Measurements from ENCODE around the gene NALCN.

The NALCN gene

DNA sequence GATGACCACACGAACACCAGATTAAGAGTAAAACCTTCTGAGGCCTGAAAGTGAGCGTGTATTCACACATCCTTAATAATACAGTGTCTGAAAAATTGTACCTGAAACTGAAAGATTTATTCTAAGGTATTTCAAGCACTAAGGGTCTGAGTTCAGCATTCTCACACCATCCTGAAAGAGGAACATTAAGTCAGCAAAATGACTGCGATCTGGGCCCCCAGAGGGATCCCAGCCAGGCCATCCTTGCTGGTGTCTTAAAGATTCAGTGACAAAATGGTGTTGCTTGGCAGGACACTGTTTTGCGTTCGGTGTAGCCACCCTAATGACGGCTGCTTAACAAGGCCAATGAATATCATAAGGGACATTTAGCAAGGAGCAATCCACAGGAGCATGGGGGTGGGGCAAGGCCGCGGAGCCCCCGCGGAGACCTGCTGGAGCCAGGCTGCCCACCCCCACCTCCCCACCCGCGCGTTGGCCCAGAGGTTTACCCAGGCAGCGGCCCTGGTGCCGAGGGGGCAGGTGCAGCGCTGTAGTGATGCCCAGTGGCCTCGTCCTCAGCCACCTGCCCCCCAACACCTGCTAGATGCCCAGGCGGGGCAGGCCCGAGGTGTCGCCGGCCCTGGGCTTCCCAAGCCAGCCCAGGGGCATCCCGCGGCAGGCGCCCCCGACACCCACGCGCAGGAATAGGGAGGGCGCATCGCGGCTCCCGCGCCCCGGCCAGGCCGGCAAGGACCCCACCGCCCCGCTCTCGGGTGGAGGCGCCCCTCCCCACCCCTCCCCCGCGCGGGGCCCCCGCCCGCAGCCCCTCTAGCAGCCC is 742 bp downstream of the NALCN start:
- no peak for DNase-seq (ENCODE audit: low read depth in 2 of 2, low spot score in 1 of 2)

- no peak for DNase-seq (ENCODE audit: low read depth in 2 of 2, low spot score in 1 of 2)
These were observed 4.2 kb downstream of the NALCN start for GRCh38 chr13:101412076-101412475.

DNA sequence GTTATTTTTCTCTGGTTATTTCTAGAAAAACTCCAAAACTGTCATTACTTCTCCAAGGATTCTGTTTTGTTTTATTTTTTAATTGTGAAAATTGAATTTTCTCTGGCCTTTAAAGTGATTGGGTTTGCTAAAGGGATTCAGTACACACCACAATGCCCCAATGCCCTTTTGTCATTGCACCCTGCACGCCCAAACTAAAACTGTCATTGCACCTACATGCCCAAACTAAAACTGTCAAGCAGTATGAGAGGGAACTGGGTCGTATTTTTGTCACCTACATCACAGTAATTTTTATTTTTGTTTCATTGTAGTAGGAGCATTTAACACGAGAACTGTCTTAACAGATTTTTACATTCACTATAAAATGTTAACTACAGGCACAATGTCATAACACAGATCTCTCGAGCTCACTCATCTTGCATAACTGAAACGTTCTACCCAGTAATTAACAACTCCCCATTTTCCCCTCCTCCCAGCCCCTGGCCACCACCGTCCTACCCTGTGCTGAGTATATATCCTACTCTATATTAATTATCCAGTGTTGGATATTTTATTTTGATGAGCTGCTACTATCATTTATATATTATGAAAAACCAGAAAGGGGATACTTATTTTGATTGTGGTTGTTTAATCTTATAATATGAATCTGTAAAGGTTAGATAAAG is 7.2 kb downstream of the NALCN start:
- no peak for DNase-seq (ENCODE audit: low read depth in 2 of 2, low spot score in 1 of 2)

GRCh38 chr13:101408154-101408553 is 8.2 kb downstream of the NALCN start:
- DNase-seq (ENCODE audit: low read depth in 2 of 2, low spot score in 1 of 2) = no peak

DNA sequence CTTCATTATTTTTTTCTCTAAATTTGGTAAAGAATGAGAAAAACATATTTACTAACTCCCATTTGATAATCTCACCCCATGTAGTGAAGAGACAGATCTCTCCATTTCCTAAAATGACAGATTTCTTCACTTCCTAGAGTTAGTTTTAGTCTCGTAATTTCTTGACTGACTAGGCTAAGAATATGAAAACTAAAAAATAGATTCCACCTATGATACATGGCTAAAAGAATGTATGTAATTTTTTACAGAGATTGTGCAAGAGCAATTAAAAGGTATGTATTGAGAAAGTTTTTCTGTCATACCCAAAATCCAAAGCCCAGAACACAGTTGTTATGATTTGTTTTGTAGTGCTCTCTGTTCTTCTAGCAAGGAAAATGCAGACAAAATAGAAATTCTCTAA is 9.5 kb downstream of the NALCN start:
- DNase-seq (ENCODE audit: low read depth in 2 of 2, low spot score in 1 of 2) = no peak

- no peak for DNase-seq (ENCODE audit: low read depth in 2 of 2, low spot score in 1 of 2)
These were observed 15.1 kb downstream of the NALCN start for GRCh38 chr13:101401196-101401595.

GRCh38 chr13:101399365-101399764 is 16.9 kb downstream of the NALCN start:
- DNase-seq (ENCODE audit: low read depth in 2 of 2, low spot score in 1 of 2) = no peak

- DNase-seq (ENCODE audit: low read depth in 2 of 2, low spot score in 1 of 2) = no peak
These were observed 17.4 kb downstream of the NALCN start for GRCh38 chr13:101398920-101399319.

DNA sequence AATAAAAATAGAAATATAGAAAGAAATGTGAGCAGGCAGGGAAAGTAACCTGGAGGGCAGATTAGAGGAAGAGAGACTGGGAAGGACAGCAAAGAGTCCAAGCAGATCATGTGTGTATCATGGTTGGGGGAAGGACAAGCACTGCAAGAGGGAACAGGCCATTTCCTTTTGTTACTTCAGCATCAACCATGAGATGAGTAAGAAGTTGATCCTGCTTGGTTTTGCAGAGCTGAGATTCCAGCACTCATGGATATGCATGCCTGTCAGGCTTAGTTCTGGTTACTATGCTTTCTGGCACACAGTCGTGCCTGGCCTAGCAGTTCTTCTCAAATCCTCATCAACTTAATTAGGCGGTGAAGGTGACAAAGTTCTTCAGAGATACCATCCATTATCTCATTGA is 18.1 kb downstream of the NALCN start:
- no peak for DNase-seq (ENCODE audit: low read depth in 2 of 2, low spot score in 1 of 2)

- DNase-seq (ENCODE audit: low read depth in 2 of 2, low spot score in 1 of 2) = no peak
These were observed 18.6 kb downstream of the NALCN start for GRCh38 chr13:101397742-101398141.

DNA sequence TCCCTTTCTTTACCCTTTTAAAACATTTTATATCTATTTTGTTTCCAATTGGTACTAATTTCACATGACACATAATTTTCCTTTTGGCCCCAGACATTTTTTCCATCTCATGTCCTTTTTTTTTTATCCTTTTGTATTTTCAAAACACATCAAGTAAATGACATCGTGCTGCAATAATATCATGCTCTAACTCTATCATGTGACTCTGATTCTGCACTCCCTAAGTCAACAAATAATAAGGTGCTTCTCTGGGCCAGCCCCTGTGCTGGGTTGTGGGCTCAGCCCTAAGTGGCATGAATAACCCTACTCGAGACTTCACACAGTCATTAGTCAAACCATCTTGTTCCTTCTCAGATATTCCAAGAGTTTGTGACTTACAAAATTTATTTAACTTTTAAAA is 21.7 kb downstream of the NALCN start:
- DNase-seq (ENCODE audit: low read depth in 2 of 2, low spot score in 1 of 2) = no peak

- DNase-seq (ENCODE audit: low read depth in 2 of 2, low spot score in 1 of 2) = no peak
These were observed 23.2 kb downstream of the NALCN start for GRCh38 chr13:101393140-101393539.

- DNase-seq (ENCODE audit: low read depth in 2 of 2, low spot score in 1 of 2) = no peak
These were observed 25.8 kb downstream of the NALCN start for GRCh38 chr13:101390461-101390860.

DNA sequence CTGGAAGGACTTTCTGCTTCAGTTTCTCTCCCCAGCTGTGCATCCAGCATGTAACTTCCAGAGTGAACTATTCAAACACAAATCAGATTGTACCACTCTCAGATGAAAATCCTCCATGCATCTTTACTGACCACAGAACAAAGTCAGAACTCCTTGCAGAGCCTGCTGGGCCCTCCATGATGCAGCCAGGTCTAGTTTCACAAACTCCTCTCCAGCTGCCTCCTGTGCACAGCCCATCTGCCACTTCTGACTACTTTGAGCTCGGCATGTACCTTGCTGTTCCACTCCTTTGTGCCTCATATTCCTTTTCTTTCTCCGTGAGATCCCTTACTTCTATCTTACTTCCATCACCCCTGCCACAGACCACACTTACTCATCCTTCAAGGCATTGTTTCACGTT is 31.4 kb downstream of the NALCN start:
- DNase-seq (ENCODE audit: low read depth in 2 of 2, low spot score in 1 of 2) = no peak

DNA sequence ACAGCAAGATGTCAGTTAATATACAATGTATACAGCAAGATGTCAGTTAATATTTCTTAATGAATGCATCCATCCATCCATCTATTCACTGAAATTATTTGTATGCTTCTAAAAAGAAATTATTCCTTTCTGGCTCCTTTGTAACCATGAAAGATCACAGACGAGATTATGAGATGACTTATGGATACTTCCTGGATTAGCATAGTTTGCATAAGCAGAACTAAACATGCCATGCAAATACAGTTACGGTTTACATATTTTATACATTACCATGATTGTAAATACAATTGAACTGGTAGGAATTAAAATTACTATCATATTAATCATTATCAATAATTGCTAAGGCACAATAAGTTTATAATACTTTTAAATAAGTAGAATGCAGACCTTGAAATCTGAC is 32.7 kb downstream of the NALCN start:
- DNase-seq (ENCODE audit: low read depth in 2 of 2, low spot score in 1 of 2) = no peak

DNA sequence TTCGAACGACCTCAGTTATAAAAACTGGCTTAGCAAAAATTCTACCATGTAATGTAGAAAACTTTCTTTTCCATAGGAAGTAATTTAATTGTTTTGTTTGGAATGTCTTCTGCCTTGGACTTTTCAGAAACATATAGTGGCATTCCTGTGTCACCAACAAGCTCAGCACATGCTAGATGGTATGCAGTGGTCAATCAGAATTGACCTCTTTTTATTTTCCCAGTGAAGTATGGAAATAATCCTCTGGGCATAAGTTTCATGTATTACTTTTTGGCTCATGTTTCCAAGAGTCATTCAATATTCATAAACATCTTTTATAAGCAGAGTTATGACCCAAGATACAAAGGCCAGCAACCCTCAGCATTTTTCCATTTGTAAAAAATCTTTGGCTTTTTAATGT is 33.6 kb downstream of the NALCN start:
- DNase-seq (ENCODE audit: low read depth in 2 of 2, low spot score in 1 of 2) = no peak

DNA sequence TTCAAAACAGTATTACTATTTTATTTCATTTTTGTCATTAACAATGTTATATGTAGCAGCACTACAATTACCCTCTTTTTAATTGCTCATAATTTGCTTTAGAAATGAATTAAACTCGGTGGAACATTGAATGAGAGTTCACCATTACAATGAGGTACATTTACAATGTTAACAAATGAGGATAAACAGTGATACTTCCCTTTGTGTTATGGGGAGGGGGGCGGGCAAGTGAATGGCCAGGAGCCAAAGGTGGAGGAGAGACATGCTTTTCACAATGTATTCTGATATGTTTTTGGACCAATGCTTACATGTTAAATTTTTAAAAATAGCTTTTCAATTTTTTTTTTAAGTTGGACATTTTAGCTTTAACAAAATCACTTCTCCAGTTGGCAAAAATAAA is 34.2 kb downstream of the NALCN start:
- no peak for DNase-seq (ENCODE audit: low read depth in 2 of 2, low spot score in 1 of 2)

GRCh38 chr13:101360525-101360924 is 55.8 kb downstream of the NALCN start:
- no peak for DNase-seq (ENCODE audit: low read depth in 2 of 2, low spot score in 1 of 2)

- DNase-seq (ENCODE audit: low read depth in 2 of 2, low spot score in 1 of 2) = no peak
These were observed 61.4 kb downstream of the NALCN start for GRCh38 chr13:101354895-101355294.

DNA sequence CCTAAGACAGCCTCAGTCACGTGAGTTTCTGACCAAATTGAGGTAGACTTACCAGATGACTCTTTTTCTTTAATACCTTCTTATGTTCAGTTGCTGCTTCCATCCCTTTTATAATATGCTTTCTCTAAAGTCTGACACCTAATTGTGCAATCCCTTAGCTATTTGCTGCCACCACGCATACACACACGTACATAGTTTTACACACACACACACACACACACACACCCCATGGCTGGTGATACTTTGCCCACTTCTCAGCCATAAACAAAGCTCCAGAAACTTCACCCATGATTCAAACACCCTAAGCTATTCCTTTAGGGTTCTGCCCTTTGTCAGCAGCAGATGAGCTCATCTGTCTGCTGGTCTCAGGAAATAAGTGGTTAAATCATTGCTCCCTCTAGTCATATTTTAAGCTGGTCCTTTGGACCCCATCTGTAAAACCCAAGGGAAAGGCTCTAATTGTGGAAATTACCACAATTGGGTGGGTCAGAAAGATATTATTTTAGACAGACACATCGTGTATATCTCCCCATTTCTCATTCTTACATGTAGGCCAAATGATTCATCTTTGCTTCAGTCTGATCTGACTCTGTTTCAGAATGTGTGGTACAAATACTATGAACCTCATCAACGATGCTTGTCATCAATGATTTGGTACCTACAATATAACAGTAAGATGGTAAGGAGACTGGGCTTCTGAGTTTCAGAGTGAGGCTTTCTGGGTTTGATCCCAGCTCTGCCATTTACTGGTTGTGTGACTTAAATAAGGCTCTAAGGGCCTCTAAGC is 69.2 kb downstream of the NALCN start:
- DNase-seq (ENCODE audit: low read depth in 2 of 2, low spot score in 1 of 2) = no peak

DNA sequence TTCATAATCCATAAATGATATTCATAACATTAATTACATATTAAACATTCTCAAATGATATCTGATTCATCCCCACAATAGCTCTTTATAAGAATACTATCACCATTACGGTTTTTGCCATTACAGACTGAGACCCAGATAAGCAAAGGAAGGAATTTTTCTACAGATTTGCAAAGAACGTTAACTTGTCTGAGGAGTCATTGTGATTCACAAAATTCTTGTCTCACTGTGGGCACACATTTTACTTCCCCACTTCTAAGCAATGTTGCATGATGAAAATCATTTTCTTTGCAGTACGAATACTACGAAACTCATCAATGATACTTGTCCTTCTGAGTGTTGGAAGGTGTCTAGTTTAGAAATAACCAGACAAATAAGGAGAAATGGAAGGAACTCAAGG is 70.1 kb downstream of the NALCN start:
- DNase-seq (ENCODE audit: low read depth in 2 of 2, low spot score in 1 of 2) = no peak

Measured in stimulated activated CD8-positive, alpha-beta memory T cell treated with anti-CD3 and anti-CD28 coated beads, Interleukin-4, amount 100 ng/mL, for 1 hour (primary cell).